Left renal cortex interstitium (tissue), 4 donors: ENCODE data around the gene SP110. TPM values are rescaled to one million over a fixed set of nuclear protein-coding genes. Genes with fewer than 3 reads are reported as not detected.
"Not testable (repeated sequence)": the region's sequence is repeated elsewhere in the genome, so short reads cannot be mapped to it uniquely, and the experiment has no call there.

Experiments
- DNase-seq, 4 donors: peaks; one replicate each; pipeline ENCODE4 v3.0.0-alpha.2; 2013; ENCODE audit warnings: low read depth in 4 of 4, low spot score in 2 of 4, missing footprints in 1 of 4
- polyA plus RNA-seq, 4 donors: library from polyadenylated mRNA; unstranded; fragments of 120-200 nt; gene quantifications; one replicate each; pipeline ENCODE4 v1.2.1, GENCODE V29; 2013; ENCODE audit not compliant: insufficient read length in 4 of 4

SP110 gene
- polyA plus RNA-seq: 10 to 100 TPM; 17.4 to 24.5 (median 19.7) TPM

DNA sequence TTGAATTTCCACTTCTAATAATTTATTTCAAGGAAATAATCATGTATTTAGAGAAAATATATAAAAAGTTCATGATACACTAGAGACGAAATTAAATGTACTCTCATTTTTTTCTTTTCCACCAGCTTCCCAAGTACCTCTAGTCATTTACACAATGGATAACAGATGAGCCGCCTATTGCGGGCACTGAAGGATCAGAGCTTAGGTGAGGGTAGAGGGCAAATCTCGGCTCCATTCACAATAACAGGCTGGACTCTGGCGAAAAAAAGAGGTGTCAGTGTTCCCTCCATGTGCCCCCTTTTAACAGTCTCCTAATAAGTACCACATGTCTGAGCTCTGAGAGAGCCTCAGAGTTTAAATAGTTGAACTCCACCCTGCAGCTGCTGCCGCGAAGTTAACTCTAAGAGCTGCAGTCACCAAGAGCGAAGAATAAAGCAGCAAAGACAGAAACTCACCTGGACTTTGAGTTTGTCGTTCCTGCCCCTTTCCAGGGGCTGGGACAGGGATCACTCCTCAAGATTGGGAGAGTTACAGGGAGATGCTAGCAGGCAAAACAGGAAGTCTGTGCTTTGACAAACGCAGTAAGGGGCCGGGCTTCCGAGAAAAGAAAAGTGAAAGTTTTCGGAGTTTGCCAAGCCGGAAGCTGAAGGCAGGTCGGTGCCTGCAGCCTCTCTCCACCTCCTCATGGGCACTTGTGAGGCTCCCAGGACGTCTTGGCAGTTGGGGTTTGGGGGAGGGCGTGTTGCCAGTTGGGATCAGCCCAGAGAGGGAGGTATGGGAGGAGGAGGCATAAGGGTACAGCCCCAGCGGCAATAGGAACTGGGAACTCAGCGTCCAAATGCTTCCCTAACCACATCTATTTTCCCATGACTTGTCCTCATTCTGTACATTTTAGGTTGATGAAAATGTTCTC, at the start of gene SP110:
SP110 (minus strand) TSS at position 566 of the 913 bp plus-strand sequence. CDS start 3,057 bp downstream, outside the sequence.
- DNase-seq: peak; percentile 62 to 85 (median 71)

DNA sequence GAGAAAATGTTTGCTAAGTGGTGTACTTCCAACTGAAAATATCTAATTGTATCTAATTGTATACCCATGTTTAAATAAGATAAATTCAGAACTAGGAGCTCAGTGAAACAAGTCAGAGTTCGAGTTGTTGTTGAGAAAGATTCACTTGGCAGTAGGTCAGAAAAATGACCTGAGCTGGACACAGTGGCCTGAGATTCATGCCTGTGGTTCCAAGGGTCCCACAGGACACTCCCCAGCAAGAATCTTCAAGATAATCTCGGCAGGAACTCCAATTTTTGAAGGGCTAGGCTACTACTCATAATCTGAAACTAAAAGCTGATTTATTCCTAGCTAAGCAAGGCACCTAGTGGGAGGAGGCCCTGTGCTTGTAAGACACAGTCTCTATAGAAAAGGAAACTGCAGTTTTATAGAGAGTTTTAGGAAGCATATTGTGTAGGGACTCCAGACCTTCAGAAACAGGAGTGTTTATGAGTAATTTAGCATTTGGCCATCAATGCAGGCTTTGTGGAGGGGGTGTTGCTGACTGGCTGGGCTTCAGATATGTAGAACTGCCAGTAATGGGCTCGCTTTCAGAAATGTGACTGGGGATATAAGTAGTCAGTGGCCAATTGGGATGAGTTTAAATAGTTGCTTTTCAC, 48.9 kb upstream of the SP110 start:
- DNase-seq: no peak

DNA sequence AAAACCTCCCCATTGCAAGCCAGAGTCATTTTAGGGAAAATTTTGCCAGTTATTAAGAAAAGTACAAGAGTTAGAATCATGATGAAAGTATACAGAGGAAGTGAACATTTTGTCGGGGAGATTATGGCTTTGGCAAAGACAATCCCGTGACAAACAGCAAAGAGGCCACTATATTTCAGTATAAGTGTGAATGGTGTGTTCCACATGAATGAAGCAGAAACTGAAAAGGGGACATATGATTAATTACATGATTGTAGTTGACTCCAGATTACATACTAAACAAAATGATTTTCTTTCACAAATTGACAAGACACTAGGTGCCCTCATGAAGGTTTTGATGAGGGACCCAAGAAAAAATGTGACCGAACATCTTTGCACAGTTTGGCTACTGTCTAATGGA, 47.8 kb upstream of the SP110 start:
- no peak for DNase-seq

DNA sequence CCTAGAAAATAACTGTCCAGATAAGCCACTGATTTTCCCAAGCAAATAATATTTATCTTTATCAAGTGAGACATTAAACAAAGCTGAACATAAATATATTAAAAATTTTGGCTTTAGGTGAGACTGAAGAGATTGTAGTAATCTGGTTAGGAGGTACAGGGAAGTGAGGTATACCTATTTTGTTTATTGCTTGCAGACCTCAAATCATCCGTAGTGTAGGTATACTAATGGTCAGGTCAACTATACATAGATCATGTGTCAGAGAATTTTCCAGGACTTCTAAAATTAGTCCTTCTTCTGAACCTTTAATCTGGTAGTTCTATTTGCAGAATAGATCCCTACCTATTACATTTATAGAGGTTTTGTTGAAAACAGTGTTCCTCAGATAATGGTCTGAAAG, 47.3 kb upstream of the SP110 start:
- no peak for DNase-seq

DNA sequence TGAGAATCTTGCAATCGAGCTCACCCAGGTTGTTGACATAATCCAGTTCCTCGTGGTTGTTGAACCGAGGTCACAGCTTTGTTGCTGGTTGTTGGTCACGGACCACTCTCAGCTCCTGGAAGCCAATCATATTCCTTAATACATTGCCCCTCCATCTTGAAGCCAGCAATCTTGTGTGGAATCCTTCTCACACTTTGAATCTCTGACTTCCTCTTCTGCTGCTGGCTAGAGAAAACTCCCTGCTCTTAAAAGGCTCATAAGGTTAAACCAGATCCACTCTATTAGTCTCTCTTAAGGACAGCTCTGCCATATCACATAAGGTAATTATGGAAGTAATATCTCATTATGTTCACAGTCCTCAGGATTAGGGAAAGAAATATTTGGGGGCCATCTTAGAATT, 46.9 kb upstream of the SP110 start:
- DNase-seq: no peak

DNA sequence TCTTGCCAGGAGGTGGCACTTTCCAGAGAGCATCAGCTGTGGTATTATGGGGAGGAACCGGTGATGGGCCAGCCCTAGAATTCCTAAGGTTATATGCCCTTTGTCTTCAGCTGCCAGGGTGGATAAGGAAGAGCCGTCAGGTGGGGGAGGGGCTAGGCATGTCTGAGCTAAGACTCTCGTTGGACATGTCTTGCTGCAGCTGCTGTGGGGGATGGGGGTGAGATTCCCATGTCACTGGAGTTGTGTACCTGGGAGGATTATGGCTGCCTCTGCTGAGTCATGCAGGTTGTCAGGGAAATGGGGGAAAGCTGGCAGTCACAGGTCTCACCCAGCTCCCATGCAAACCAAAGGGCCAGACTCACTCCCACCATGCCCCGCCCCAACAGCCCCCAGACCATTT, 45.2 kb upstream of the SP110 start:
- DNase-seq: not testable (repeated sequence)

DNA sequence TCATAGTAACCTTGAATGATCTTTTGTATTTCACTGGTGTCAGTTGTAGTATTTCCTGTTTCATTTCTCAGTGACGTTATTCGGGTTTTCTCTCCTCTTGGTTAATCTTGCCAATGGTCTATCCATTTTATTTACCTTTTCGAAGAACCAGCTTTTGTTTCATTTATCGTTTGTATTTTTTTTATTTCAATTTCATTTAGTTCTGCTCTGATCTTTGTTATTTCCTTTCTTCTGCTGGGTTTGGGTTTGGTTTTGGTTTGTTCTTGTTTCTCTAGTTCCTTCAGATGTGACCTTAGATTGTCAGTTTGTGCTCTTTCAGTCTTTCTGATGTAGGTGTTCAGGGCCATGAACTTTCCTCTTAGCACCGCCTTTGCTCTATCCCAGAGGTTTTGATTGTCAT, 42.5 kb upstream of the SP110 start:
- DNase-seq: no peak

DNA sequence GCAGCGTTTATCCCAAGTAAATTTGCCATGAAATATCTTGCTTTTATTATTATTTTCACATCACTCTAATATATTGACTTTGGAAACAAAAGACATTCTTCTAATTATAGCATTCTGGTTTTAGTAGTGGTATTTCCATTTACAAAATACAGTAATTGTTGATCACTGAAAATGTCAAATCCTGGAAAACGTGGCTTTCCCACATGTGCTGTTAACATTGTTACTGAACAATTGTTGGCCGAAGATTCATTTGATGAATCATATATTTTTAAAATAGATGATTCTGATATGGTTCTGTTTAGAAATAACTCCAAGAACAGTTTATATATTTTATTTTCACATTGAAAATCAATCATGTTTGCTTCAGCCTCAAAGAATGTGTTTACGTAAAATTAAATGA, 38.7 kb upstream of the SP110 start:
- DNase-seq: no peak

DNA sequence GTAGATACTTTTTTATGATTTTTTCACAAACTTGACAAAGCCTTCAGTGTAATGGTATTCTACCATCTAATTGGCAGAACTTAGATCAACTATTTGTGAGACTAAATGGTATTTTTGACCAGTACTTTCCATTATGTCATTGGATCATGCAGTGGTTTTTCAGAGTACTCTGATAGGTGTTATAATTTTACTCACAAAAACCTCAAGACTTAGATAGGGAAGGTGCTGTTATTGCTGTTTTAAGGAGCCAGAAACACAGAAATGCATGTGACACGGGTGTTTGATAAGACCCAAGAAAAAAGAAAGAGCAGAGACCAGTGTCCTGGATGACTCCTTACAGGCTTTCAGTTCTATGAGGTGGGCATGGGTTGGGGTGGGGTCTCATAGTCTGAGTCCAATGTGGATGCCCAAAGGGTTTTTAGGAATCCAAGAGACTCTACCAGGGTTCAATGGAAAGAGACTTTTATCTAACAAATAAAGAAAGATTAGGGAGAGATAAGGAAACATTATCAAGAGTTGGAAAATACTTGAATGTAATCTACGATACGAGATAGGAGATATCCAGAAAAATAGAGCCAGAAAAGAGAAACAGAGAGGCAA, 37.0 kb upstream of the SP110 start:
- DNase-seq: no peak

DNA sequence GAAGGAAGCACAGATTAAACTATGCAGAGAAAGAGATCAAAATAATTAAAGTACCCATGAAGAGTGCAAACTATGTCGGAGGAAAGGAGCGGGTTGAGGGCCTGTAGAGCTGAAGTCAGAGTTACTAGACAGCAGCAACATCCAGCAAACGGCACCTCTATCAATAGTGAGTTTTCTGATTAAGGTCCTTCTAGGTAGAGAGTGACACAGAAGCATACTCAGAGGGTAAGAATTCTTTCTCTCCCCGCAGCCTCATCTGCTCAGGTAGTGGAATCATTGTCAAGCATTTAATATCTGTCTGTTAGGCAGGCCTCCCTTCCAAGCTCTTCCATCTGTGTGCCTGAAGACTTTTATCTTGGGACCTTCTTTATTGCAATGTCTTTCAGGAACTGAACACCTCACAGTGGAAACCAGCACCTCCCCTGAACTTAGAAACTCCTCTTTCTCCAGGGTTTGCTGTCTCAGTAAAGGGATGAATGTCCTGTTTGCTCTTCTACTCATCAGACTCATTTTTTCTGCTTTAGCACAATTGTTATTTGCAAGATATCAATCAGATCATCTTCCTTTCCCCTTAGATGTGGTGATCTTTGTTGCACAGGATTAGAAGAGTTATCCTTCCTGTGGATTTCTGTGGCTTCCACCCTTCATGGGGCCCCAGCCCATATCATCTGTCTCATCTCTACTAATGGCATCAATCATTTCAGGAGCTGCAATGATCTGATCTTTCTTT, 34.5 kb upstream of the SP110 start:
- DNase-seq: no peak

DNA sequence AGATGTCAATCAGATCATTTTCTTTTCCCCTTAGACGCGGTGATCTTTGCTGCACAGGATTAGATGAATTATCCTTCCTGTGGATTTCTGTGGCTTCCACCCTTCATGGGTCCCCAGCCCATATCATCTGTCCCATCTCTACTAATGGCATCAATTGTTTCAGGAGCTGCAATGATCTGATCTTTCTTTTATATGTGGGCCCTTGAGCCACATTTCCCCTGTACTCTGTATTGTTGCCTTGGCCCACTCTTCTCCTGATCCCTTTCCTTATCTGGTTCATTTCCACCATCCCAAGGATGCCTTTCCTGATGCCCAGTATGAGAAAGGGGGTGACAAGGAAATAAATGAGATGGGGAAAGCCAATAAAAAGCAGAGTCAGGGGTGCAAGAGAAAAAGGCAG, 30.4 kb upstream of the SP110 start:
- DNase-seq: no peak

DNA sequence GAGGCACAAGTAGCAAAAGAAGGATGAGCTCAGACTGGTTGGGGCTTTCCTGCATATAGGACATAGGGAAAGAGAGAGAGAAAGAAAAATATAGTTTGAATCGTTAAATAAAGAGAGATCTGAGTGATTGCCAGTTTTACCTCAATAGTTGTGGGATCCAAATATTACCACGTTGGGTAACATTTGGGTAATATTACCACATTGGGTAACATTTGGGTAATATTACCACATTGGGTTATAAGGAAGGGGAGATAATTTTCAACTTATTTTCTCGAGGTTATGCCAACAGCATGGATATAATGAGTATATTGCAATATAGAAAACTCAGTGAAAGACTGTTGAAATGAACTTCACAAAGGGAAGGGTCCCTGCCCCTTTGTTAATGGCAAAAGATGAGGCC, 26.4 kb upstream of the SP110 start:
- no peak for DNase-seq

DNA sequence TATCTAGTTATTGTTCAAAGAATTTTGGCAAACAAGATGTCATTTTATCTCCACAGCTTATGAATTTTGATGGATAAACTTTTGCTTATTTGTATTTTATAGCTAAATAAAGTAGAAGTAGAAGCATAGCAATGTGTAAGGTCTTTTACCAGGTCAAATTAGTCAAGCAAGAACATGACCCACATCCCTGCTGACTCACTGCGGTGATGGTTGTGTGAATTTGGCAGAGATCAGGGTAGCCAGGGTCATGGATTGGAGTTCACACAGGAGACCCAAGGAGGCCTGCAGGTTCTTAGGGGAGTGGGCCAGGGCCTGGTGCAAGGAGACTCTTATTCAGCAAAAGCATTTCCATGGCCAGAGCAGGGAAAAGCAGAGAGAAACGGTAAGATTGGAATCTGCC, 24.4 kb upstream of the SP110 start:
- no peak for DNase-seq

DNA sequence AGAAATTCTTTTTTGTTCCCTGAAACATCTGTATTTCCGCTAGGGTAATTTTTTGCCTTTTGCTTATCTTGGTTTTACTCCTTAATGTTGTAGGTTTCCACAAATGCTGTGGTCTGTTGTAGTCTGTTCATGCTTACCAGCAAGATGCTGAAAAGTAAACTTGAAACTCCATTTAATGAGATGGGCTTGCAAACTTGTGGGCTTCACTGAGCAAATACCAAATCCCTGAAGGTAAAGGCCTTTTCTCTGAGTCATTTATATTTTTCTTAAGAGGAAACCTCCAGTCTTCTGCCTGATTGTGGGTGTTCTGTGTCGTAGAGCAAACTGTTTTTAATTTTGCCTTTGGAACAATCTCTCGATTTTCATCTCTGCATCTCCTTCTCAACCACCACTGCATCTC, 15.1 kb upstream of the SP110 start:
- DNase-seq: no peak

DNA sequence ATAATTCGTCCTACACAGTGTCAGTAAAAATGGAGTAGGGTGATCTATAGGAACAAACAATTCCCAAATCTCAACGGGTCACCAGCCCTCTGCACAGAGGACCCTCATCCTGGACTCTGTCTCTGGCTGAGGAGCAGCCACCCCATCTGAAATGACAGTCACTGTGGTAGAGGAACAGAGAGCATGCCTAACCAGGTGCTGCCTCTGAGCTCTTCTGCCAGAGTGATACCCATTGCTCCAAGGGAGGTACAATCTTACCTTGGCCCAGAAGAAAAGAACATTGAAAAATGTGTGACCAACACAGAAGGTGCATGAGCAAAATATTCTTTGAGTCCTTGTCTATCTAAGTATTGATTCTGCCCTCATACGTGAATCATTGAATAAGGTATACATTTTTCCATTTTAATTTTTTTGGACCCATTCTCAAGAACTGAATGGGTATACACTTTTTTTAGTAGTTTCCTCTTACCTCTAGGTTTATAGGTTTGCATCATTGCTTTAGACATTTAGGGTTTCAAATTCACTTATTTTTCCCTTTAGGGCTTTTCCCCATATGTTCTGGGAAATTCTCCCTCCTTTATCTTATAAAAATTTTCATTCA, 14.4 kb upstream of the SP110 start:
- DNase-seq: no peak

DNA sequence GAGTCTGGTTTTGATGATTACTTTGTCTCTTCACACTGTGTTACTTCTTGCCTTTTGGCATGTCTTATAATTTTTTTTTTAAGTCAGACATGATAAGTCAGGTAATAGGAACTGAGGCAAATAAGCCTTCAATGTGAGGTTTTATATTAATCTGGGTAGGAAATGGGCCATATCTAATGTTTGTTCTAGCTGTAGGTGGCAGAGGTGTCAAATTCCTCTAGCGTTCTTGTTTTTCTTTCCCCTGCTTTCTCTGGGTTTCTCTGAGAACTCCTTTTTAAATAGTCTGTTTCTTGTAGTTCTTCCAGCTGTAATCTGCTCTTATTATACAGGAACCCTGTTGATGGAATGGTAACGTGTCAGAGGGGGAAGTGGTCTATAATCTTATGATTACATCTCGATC, 11.5 kb upstream of the SP110 start:
- DNase-seq: no peak

DNA sequence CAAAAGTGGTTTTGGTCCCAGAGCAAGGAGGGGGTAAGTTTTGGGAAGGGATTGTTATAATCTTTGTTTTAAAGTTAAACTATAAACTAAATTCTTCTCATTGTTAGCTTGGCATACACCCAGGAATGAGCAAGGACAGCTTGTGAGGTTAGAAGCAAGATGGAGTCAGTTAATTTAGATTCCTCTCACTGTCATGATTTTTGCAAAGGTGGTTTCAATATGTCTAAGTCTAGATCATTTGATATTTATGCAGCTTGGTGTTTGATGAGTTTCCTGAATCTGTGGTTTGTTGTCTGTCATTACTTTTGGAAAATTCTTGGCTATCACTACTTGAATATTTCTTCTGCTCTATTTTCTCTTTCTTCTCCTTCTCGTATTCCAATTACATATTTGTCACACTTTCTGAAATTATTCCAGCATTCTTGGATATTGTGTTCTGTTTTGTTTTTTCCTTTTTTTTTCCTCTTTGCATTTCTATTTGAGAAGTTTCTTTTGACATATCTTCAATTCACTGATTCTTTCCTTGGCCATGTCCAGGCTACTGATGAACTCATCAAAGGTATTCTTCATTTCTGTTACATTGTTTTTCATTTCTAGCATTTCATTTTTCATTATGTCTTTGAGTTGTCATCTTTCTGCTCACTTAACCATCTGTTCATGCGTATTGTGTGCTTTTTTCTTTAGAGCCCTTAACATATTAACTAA, 10.9 kb upstream of the SP110 start:
- DNase-seq: no peak

DNA sequence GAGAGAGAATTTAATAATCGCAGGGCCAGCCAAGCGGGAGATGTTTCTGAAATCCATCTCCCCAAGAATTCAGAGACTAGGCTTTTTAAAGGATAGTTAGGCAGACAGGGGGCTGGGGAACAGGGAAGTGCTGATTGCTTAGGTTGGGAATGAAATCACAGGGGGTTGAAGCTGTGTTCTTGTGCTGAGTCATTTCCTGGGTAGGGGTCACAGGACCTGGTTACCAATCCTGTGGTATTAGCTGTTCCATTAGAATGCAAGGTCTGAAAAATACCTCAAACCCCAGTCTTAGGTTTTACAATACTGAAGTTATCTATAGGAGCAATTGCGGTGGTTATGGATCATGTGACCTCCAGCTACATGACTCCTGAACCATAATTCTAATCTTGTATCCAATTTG, 10.3 kb upstream of the SP110 start:
- DNase-seq: no peak

DNA sequence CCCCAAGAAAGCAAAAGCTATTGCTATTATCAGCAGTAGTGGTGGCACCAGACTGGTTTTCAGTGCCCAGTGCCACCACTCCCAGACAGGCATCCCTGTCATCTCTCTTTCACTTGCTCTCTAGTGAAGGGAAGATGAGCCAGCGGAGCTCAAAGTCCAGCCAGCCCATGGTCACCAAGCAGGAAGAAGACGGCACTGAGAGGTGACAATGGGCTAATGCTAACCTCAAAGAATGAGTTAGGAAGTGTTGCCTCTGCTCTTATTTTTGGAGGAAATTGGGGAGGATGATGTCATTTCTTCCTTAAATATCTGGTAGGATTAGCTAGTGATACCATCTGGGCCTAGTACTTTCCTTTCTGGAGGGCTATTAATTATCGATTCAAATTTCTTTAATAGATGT, 7.4 kb upstream of the SP110 start:
- DNase-seq: no peak

DNA sequence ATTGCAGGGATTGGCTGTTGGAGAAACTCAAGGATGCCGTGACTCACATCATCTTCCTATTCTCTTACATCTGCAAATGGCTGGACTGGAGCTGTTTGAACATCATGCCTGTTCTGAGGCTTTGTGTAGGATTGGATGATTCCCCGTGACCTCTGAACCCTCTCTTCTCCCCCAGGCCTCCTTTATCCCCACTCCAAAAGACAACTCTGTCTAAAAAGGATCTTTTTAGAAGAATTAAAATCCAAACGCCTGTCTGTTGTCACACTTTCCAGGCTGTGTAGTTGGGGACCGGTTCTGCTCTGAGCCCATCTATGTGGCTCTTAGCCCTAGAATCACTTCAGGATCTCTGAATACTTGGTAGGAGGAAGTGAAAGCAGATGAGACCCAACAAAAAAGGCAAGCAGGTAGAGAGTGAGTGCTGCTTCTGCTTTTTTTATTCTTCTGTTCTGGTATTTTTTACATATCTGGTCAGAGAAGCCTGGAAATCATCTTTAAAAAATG, 6.3 kb upstream of the SP110 start:
- DNase-seq: no peak
